ENCODE measurements around the gene SRXN1. TPM values are rescaled to one million over a fixed set of nuclear protein-coding genes. Genes with fewer than 3 reads are reported as not detected.

SRXN1 gene
- total RNA-seq, 1 donor from 2014 or later, result 17.7 TPM

DNA sequence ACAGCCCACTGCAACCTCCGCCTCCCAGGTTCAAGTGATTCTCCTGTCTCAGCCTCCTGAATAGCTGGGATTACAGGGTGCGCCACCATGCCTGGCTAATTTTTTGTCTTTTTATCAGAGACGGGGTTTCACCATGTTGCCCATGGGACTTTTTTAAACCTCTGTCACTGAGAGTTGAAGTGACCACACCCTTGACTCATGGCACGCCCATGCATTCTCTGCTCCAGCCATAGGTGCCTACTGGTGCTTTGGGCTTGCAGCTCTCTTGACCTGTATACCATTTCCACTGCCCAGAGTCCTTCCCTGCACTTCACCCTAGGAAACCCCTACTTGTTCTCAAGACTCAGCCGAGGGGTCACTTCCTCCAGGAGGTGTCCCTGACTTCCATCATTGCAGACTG lies 25.0 kb upstream of the SRXN1 start:
- Histone ChIP-seq H3K9me3 (ENCODE audit: insufficient read depth, low read depth, low read length) (no peaks in the 10 kb centered on the region), H2AFZ (ENCODE audit: low read depth, low read length) (no peak overlapping the region), H3K36me3 (ENCODE audit: insufficient read depth, low read length) (no peaks in the 10 kb centered on the region), H3K79me2 (ENCODE audit: insufficient read depth, low read length) (no peaks in the 10 kb centered on the region), H3K4me1 (ENCODE audit: insufficient read depth, low read length) (peaks cover 3% of the 10 kb centered on the region), H3K4me2 (ENCODE audit: low read length) (no peak overlapping the region), H3K4me3 (ENCODE audit: insufficient read depth, low read depth, low read length) (no peak overlapping the region), H3K27me3 (ENCODE audit: insufficient read depth, low read length) (peaks cover 44% of the 10 kb centered on the region), H3K27ac (ENCODE audit: low read depth, low read length) (no peak overlapping the region), H4K20me1 (ENCODE audit: insufficient read depth, low read length) (peaks cover 9% of the 10 kb centered on the region), H3K9ac (ENCODE audit: low read length) (no peak overlapping the region)
- DNase-seq (ENCODE audit: low read depth) (no peak), FAIRE-seq (no peak)
- peaks cover 3% of the 10 kb centered on the region for H3K4me1 Mint-ChIP-seq (ENCODE audit: low read depth, unreplicated experiment)
- H3K9me3 Mint-ChIP-seq (ENCODE audit: unreplicated experiment), result no peaks in the 10 kb centered on the region
- H3K27me3 Mint-ChIP-seq (ENCODE audit: low read depth, unreplicated experiment), result peaks cover 68% of the 10 kb centered on the region
- peaks cover 2% of the 10 kb centered on the region for H3K36me3 Mint-ChIP-seq (ENCODE audit: low read depth, unreplicated experiment)
- no peak overlapping the region for H3K4me3 Mint-ChIP-seq (ENCODE audit: unreplicated experiment)
- no peak overlapping the region for H3K27ac Mint-ChIP-seq (ENCODE audit: unreplicated experiment)
- TF ChIP-seq CTCF (IDR thresholded peaks at IDR 0.05; ENCODE audit: insufficient read depth, low read depth, low read length) (no peak), EZH2 (IDR thresholded peaks at IDR 0.05; ENCODE audit: insufficient read depth, low read length) (no peak)

DNA sequence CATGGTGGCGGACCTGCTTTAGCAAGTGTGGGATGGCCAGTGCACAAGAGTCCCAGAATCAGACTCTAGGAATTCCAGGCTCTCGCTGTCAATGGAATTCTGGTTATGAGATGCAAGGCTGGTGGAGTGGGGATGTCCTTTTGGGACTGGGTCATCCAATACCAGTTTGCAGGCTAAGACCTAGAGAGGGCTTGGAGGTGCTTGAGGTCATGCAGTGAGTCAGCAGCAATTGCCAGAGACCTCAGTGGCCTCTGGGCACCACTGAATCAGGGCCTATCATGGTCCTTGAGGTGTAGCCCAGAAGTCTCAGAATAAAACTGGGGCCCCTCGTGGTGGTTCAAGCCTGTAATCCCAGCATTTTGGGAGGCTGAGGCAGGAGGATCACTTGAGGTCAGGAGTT lies 24.0 kb upstream of the SRXN1 start:
- Histone ChIP-seq H2AFZ (ENCODE audit: low read depth, low read length) (no peak overlapping the region), H3K27ac (ENCODE audit: low read depth, low read length) (no peak overlapping the region), H3K4me3 (ENCODE audit: insufficient read depth, low read depth, low read length) (no peak overlapping the region)

More for the DNA sequence above, 24.0 kb upstream of the SRXN1 start:
- Mint-ChIP-seq H3K4me3 (ENCODE audit: unreplicated experiment) (no peak overlapping the region), H3K9me3 (ENCODE audit: unreplicated experiment) (no peaks in the 10 kb centered on the region), H3K27me3 (ENCODE audit: low read depth, unreplicated experiment) (peaks cover 72% of the 10 kb centered on the region), H3K4me1 (ENCODE audit: low read depth, unreplicated experiment) (peaks cover 3% of the 10 kb centered on the region), H3K36me3 (ENCODE audit: low read depth, unreplicated experiment) (peaks cover 2% of the 10 kb centered on the region), H3K27ac (ENCODE audit: unreplicated experiment) (no peak overlapping the region)
- Histone ChIP-seq H3K27me3 (ENCODE audit: insufficient read depth, low read length) (peaks cover 47% of the 10 kb centered on the region), H3K9me3 (ENCODE audit: insufficient read depth, low read depth, low read length) (no peaks in the 10 kb centered on the region), H3K4me1 (ENCODE audit: insufficient read depth, low read length) (peaks cover 3% of the 10 kb centered on the region), H3K9ac (ENCODE audit: low read length) (no peak overlapping the region), H3K36me3 (ENCODE audit: insufficient read depth, low read length) (no peaks in the 10 kb centered on the region), H3K79me2 (ENCODE audit: insufficient read depth, low read length) (no peaks in the 10 kb centered on the region), H3K4me2 (ENCODE audit: low read length) (no peak overlapping the region), H4K20me1 (ENCODE audit: insufficient read depth, low read length) (peaks cover 10% of the 10 kb centered on the region)
- no peak for TF ChIP-seq CTCF (IDR thresholded peaks at IDR 0.05; ENCODE audit: insufficient read depth, low read depth, low read length)
- no peak for TF ChIP-seq EZH2 (IDR thresholded peaks at IDR 0.05; ENCODE audit: insufficient read depth, low read length)
- DNase-seq (ENCODE audit: low read depth) (no peak), FAIRE-seq (no peak)
